Measurements from ENCODE around the gene LMO7. TPM values are rescaled to one million over a fixed set of nuclear protein-coding genes. Genes with fewer than 3 reads are reported as not detected.
A peak's percentile ranks its signal among the peaks of the same experiment; 100 is the strongest.

Gene LMO7
- total RNA-seq, 1 donor from 2014 or later: 156 TPM

DNA sequence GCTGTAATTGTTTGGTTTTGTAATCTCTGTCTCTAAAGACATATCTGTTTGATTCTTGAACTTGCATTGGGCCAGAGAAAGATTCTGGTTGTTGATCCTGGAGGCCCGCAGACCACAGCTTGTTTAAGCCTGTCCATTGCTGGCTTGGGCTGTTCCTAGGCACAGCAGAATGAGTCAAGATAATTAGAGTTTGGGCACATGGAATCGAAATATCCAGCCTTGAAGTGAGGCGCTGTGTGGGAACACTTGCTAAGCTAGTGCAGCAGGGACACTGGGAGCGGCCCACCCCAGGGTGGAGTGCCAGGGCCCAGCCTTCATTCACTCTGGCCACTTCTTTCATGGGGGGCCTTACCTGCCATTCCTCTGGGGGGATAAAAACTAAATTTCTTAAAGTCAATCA, 219.7 kb downstream of the LMO7 start:
- ATAC-seq: peak; percentile 18

DNA sequence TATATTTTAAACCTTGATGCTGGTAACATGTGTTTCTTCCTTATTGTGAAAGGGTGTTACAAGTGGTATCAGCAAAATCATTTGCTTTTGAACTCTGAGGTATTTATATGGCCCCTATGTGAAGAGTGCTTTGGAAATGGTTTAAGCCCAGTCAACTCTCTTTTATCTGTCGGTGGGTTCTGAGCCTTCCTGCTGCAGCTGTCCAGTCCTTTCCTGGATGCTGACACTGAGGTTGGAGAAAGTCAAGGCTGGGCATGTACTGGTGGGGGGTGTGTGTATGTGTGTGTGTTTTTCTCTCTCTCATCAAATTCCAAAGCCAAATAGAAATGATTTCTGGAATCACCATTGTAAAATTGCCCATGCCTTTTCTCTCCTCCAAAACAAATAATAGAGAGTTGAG, 221.2 kb downstream of the LMO7 start:
- ATAC-seq: no peak

DNA sequence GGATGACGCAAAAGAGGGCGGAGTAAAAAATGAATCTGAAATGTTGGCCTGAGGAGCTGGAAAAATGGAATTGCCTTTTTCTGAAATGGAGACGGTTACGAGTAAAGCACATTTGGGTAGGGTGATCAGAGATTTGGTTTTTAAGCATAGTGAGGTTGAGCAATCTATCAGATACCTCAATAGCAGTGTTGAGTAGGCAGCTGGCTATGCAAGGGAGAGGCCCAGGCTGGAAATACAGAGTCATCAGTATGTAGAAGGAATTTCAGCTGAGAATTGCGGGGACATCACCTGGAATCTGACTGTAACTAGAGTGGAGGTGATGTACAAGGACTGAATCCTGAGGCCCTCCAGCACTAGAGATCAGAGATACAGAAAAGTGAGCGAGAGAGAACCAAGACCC, 224.8 kb downstream of the LMO7 start:
- ATAC-seq: peak; percentile 7

- ATAC-seq: no peak
Measured at GRCh38 chr13:75861786-75862185, 225.7 kb downstream of the LMO7 start.

- ATAC-seq: no peak
Measured at GRCh38 chr13:75864718-75865117, 228.6 kb downstream of the LMO7 start.

DNA sequence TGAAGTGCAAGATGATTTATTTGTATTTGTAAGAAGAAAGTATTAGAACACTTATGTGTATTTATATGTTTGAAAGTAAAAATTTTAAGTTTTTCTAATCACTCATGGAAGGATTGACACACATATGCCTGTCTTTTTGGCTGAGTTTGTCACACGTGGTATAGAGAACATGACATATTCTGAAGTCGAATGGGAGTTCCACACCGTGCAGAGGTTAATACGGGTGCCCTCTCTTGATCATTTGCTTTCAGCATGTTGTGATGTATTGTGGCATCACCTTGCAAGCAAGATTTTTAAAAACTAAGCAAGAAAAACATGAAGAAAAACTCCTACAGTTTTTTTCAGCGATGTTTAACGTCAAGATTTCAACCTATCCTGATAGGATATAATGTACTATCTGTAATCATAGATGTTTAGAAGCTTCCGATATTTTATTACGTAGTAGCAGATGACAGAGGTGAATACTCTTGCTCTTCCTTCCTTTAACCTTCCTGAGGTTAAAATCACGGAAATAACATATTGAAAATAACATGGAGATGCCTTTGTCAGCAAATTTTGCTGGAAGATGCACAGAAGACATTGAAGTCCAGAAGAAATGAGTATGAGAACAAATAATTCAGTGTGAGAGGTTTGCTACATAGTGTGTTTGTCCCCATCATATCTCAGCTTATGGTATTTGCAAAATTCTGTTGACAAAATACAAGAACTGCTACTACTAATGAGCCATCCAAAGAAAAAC, 231.4 kb downstream of the LMO7 start:
- no peak for ATAC-seq

DNA sequence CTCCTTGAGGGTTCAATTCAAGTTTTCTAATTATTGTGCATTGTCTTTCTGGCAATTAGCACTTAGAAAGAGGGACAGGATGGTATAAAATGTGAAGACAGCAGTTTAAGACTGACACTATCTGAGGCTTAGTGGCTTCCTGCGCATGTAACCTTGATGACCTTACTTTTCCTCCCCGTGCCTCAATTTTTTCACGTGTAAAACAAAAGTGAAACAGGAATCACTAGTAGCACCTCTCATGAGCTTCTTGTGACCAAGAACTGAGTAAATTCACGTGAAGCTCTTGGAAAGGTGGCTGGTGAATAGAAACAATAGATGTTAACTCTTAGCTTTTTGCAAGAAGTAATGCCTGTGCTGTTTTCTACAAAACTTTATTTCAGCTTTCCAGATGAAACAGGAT, 233.9 kb downstream of the LMO7 start:
- no peak for ATAC-seq

- ATAC-seq: peak; percentile 37
Measured at GRCh38 chr13:75870397-75870903, 234.3 kb downstream of the LMO7 start.

DNA sequence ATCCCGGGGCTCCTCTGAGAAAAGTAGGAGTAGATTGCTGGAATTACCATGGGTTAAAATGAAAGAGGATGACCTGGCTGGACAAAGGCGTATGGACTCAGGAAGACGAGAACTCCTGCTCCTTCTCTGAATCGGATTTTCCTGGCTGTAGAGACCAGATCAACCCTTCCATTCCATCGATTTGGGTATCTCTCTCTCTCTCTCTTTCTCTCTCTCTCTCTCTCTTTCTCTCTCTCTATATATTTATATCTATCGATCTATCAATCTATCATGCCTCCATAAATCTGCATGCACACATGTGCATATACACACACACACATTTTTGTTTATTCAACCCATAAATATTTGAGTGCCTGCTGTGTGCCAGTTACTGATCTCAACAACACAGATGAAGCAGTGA, 234.9 kb downstream of the LMO7 start:
- no peak for ATAC-seq

- ATAC-seq: no peak
Measured at GRCh38 chr13:75872980-75873379, 236.8 kb downstream of the LMO7 start.

DNA sequence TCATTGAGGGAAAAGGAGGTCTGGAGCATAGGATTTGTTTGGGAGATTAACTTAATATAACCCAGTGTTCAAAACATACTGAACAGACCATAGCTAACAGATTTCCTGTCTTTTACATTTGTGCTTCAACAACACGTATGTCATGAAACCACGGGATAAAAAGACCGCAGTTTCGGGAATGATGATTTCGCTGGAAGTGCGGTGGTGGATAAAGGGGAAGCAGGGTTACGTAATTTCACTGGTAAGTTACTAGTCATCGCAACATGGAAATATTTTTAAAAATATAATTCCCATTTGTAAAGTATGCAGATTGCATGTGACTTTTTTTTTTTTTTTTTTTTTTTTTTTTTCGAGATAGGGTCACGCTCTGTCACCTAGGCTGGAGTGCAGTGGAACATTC, 237.4 kb downstream of the LMO7 start:
- ATAC-seq: no peak

- no peak for ATAC-seq
Measured at GRCh38 chr13:75875450-75875849, 239.3 kb downstream of the LMO7 start.

DNA sequence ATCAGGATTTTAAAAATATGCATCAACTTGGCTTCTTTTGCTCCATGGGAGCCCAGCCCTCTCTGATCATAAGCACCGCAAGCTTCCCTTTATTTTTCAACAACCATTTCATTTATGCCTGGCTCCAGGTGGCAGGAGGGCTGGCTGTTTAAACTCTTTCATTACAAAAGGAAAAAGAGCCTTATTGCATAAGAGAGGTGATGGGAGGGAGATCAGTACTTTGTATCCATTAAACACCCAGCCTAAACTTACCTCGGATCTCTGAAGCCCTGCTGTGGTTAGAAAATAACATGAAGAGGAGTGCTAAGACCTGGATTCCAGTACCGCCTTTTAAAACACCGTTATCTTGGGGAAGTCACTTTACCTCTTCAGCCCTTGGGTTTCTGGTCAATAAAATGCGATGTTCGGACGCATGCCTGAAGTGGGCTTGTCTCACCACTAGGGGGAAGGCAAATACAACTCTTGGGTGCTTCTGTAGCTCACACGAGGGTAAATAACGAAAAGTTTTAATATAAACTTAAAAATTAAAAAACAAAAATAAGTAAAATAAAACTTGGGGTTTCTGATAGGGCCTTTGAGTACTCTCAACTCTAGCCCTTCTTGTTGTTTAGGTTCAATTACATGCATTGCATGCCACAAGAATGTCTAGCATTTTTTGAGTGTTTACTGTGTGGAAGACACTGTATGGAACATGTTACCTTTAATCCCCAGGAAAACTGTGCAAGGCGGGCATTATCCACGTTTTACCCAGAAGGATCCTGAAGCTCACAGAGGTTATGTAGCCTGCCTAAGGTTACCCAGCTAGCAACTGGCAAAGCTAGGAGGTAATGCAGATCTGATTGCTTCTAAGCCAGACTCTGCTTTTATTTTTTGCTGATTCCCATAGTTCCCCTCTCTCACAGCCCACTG, 240.3 kb downstream of the LMO7 start:
- peak; percentile 65 for ATAC-seq

GRCh38 chr13:75877071-75877470, 240.9 kb downstream of the LMO7 start:
- ATAC-seq: no peak

DNA sequence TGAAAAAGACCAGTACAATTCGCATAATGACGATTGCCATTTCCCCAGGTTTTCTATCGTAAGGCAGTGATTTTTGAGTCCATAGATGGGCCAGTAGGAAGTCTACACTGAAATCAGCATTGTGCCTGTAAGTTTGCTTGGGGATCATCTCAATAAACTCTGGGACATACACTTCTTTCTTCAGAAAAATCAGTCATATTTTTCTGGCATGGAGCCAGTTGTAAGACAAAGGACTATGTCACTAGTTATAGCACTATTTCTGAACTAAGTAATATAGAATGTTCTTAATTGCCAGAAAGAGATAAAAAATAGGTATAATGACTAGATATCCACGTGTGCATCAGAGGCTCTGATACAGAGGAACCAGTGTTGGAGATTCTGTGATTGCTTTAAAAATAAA, 243.5 kb downstream of the LMO7 start:
- no peak for ATAC-seq

- no peak for ATAC-seq
Measured at GRCh38 chr13:75881109-75881775, 245.1 kb downstream of the LMO7 start.

- ATAC-seq: no peak
Measured at GRCh38 chr13:75882261-75882660, 246.1 kb downstream of the LMO7 start.

- no peak for ATAC-seq
Measured at GRCh38 chr13:75889427-75889826, 253.3 kb downstream of the LMO7 start.

- ATAC-seq: no peak
Measured at GRCh38 chr13:75895168-75895567, 259.0 kb downstream of the LMO7 start.

- no peak for ATAC-seq
Measured at GRCh38 chr13:75896271-75896670, 260.1 kb downstream of the LMO7 start.

GRCh38 chr13:75897386-75897785, 261.3 kb downstream of the LMO7 start:
- no peak for ATAC-seq

DNA sequence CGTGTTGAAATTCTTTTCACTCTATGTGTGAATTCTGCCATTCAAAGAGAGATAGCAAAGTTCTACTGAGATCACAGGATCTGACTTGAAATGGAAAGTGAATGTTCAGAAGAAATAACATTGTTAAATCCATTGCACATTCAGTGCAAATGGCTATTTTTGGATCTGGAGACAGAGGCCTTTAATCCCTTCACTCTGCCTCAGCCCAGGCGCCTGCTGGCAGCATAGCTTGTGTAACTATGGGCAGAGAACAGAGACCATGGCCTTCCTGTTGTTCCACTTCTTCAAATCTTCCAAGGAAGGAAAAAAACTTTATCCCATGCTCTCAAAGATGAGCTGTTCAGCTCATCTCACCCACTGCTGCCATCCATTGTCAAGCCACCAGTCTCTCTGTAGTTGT, 265.4 kb downstream of the LMO7 start:
- no peak for ATAC-seq

Data from esophagus mucosa (tissue), 1 donor.